ENCODE data around the gene SLC25A48.

Gene SLC25A48

GRCh38 chr5:135920199-135920598 lies 85.7 kb downstream of the SLC25A48 start:
- no peak for DNase-seq (ENCODE audit: low read depth in 2 of 2)

GRCh38 chr5:135921388-135921787 lies 86.9 kb downstream of the SLC25A48 start:
- DNase-seq (ENCODE audit: low read depth in 2 of 2), result no peak

- no peak for DNase-seq (ENCODE audit: low read depth in 2 of 2)
Measured at GRCh38 chr5:135930029-135930948, 95.8 kb downstream of the SLC25A48 start.

DNA sequence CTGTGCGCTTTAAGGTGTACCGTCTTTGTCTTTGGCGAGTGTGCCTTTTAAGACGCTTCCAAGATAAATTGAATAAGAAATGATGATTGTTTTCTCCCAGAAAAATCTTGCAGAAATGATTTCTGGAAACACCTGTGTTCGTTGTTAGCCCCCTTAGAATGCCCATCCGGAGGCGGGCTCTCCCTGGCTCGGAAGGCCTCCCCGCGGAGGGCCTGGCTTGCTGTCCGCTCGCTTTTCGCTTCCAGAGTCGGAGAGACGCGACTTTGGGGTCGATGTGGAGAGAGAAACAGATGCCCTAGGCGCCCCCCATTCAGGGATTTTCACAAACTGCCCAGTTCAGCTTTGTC lies 96.5 kb downstream of the SLC25A48 start:
- no peak for DNase-seq (ENCODE audit: low read depth in 2 of 2)

DNA sequence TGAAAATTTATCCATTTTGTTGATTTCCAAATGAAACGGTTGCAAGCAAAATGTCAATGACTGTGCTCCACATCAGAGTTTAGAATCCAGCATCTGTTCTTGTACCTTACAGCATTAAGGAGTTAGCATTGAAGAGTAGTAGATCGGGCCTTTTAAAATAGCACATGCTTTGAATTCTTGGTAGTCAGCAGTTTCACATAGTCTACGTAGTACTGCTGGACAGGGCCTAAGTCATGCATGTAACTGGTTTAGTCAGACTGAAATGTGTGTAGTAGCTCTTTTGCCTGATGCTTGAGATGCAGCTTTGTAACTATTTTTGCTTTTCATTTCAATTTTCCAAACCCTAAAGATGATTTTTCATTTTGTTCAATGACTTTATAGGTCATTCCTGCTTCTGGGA lies 100.5 kb downstream of the SLC25A48 start:
- DNase-seq (ENCODE audit: low read depth in 2 of 2), result no peak

- no peak for DNase-seq (ENCODE audit: low read depth in 2 of 2)
Measured at GRCh38 chr5:135937245-135937911, 102.9 kb downstream of the SLC25A48 start.
